Right lobe of liver (tissue), 6 donors: Measurements from ENCODE around the gene JPT1. TPM values are rescaled to one million over a fixed set of nuclear protein-coding genes. Genes with fewer than 3 reads are reported as not detected.

Experiments used
- ATAC-seq, 4 donors: fragments of 200-7000 bp; cut with Tn5 transposase; one replicate each; pipeline ENCODE4 v1.9.1; 2020; ENCODE audit warnings: mild to moderate bottlenecking in 4 of 4, moderate library complexity in 4 of 4
- DNase-seq, 3 donors: peaks; one replicate each; pipeline ENCODE4 v3.0.0-alpha.2; 2020
- H3K27ac ChIP-seq, 3 donors: fragments of 200-600 bp; one replicate each; pipeline ENCODE4 v1.8.0; 2022
- H3K27me3 ChIP-seq, 2 donors: fragments of 200-600 bp; one replicate each; pipeline ENCODE4 v1.8.0; 2022
- H3K36me3 ChIP-seq, 4 donors: fragments of 200-600 bp; sonication (generic) in 1 of 4; one replicate each; pipeline versions ENCODE4 v1.5.1 to v1.8.0; 2017 to 2022; ENCODE audit warnings: control low read depth in 1 of 4
- H3K4me1 ChIP-seq, 4 donors: fragments of 200-600 bp; sonication (generic) in 1 of 4; one replicate each; pipeline versions ENCODE4 v1.5.1 to v1.8.0; 2017 to 2022; ENCODE audit warnings: control low read depth in 1 of 4
- H3K4me3 ChIP-seq, 3 donors: fragments of 200-600 bp; one replicate each; pipeline ENCODE4 v1.8.0; 2022
- H3K9me3 ChIP-seq, 4 donors: fragments of 200-600 bp; sonication (generic) in 1 of 4; one replicate each; pipeline versions ENCODE4 v1.5.1 to v1.8.0; 2017 to 2022; ENCODE audit warnings: control low read depth in 1 of 4
- CTCF ChIP-seq, 4 donors: fragments of 200-600 bp in 3 of 4; fragments of 450-650 bp in 1 of 4; IDR thresholded peaks; one replicate each; pipeline versions ENCODE4 v1.5.1 to v1.8.0; 2016 to 2022; ENCODE audit warnings: antibody characterized with exemption in 4 of 4, mild to moderate bottlenecking in 2 of 4
- POLR2A ChIP-seq: fragments of 450-650 bp; IDR thresholded peaks from one replicate; pipeline ENCODE4 v1.6.1; 2017; ENCODE audit warnings: antibody characterized with exemption, mild to moderate bottlenecking
- WGBS: methylation state at CpG from one replicate; pipeline ENCODE4 v1.1.6; 2018; ENCODE audit warnings: low coverage, low lambda C conversion rate; ENCODE audit not compliant: insufficient coverage; ENCODE audit errors: missing lambda C conversion rate; 5-methylcytosine and 5-hydroxymethylcytosine counted together
- intact Hi-C, 2 donors: fragments of 100-400 bp; cut with DNase I; formaldehyde crosslinking; loops; one replicate each; pipeline versions ENCODE4 v1.11.2 to v1.14.1; 2022
- total RNA-seq, 6 experiments: library from RNA; depleted of rRNA in 2 of 6; stranded (reverse); fragments of >200 nt in 2 of 6; fragmentation: NEBNext Ultra II Directional in 3 of 6; extraction: Animal tissue kit (Norgen Biotek cat#: 25700) in 3 of 6; gene quantifications; one replicate each; pipeline versions ENCODE4 v1.1.0 to v1.2.4, GENCODE V29; 2016 to 2023
- donor health status: DM: no; HTN: yes; CAD: no.
- donor health status: DM: no; HTN: no; CAD: no.
- donor health status: DM: no; HTN: no; CAD: no.
- donor health status: DM: no; HTN: yes; CAD: no.
- donor health status: DM: no; HTN: yes; CAD: no.

The JPT1 gene
- total RNA-seq, 6 experiments from 2014 or later: 16.7 to 57.8 (median 29.5) TPM

GRCh38 chr17:75091855-75092327 is 62.4 kb downstream of the JPT1 start:
- Histone ChIP-seq H3K27ac (no peak overlapping the region), H3K36me3 (no peaks in the 10 kb centered on the region), H3K27me3 (no peaks in the 10 kb centered on the region), H3K4me3 (no peak overlapping the region), H3K4me1 (peaks cover 0 to 24% (median 9%) of the 10 kb centered on the region in 4 donors), H3K9me3 (no peaks in the 10 kb centered on the region)
- TF ChIP-seq POLR2A (no peak), CTCF (IDR thresholded peaks at IDR 0.05) (no peak)
- ATAC-seq (no peak), DNase-seq (no peak)
- intact Hi-C loops: no loop called here
- 64% methylated on average over 6 of the region's 10 CpGs for WGBS

GRCh38 chr17:75090871-75091854 is 63.1 kb downstream of the JPT1 start:
- H3K9me3 ChIP-seq: no peaks in the 10 kb centered on the region
- intact Hi-C loops: no loop called here
- peak; percentile 36 to 64 (median 62) for ATAC-seq
- TF ChIP-seq CTCF (IDR thresholded peaks at IDR 0.05) (no peak), POLR2A (no peak)
- no peak overlapping the region for H3K4me3 ChIP-seq
- H3K27me3 ChIP-seq: no peaks in the 10 kb centered on the region
- H3K36me3 ChIP-seq: no peaks in the 10 kb centered on the region
- peak overlapping the region in 2 of 3 donors; percentile 11 to 28 for H3K27ac ChIP-seq
- DNase-seq: peak; percentile 68 to 84 (median 83)
- H3K4me1 ChIP-seq: peaks cover 0 to 30% (median 12%) of the 10 kb centered on the region in 4 donors
- 54% methylated on average over 17 of the region's 19 CpGs for WGBS

- peak in 2 of 4 donors; percentile 4 to 40 for ATAC-seq
- no peaks in the 10 kb centered on the region for H3K27me3 ChIP-seq
Observed at GRCh38 chr17:75088465-75089417, 65.6 kb downstream of the JPT1 start.

More at GRCh38 chr17:75088465-75089417, 65.6 kb downstream of the JPT1 start:
- WGBS: 67% methylated on average over 3 of the region's 11 CpGs
- H3K9me3 ChIP-seq: no peaks in the 10 kb centered on the region
- H3K27ac ChIP-seq: peak overlapping the region; percentile 47 to 76 (median 72)
- DNase-seq: peak in 1 of 3 donors; percentile 63
- peak overlapping the region; percentile 31 to 47 (median 39) for H3K4me3 ChIP-seq
- intact Hi-C loops: no loop called here
- no peak for TF ChIP-seq CTCF (IDR thresholded peaks at IDR 0.05)
- no peak for TF ChIP-seq POLR2A
- H3K36me3 ChIP-seq: no peaks in the 10 kb centered on the region
- H3K4me1 ChIP-seq: peaks cover 0 to 49% (median 23%) of the 10 kb centered on the region in 4 donors
